Caco-2 (cell line): Measurements from ENCODE around the gene RPS27L. TPM values are rescaled to one million over a fixed set of nuclear protein-coding genes. Genes with fewer than 3 reads are reported as not detected.

ENCODE experiments used
- BruUV-seq: library from RNA; stranded (reverse); fragments of 400-500 nt; replicated peaks from 2 replicates; lab custom pipeline; 2021; lab: Mats Ljungman, UMichigan
- CTCF ChIA-PET: fragments of 300-600 bp; sonication (Branson Sonifier 250); formaldehyde crosslinking; loops from one replicate; lab custom pipeline; 2022; ENCODE audit warnings: antibody characterized with exemption; lab: Charles Lee
- POLR2A ChIA-PET: fragments of 300-600 bp; sonication (Branson Sonifier 250); formaldehyde crosslinking; loops from one replicate; lab custom pipeline; 2022; ENCODE audit warnings: antibody characterized with exemption; lab: Charles Lee
- DNase-seq, 2 experiments: peaks; one replicate each; pipeline versions ENCODE4 v3.0.0 to v3.0.0-alpha.2; 2020 to 2022
- H3K27me3 ChIP-seq: replicated peaks from 2 replicates; pipeline ENCODE4 v1.6.0; 2011; ENCODE audit warnings: low read length; ENCODE audit not compliant: control insufficient read depth, insufficient read depth
- H3K36me3 ChIP-seq: 2 replicates; pipeline ENCODE4 v1.5.1; 2011; ENCODE audit warnings: low read length; ENCODE audit not compliant: control insufficient read depth, insufficient read depth
- H3K4me1 ChIP-seq: fragments of 250-450 bp; sonication (Bioruptor Pico); 2 replicates; pipeline ENCODE4 v1.5.1; 2020; ENCODE audit warnings: mild to moderate bottlenecking
- H3K4me3 ChIP-seq: 2 replicates; pipeline ENCODE4 v1.5.1; 2011; ENCODE audit warnings: low read depth, mild to moderate bottlenecking, control low read depth, low read length
- H3K9me3 ChIP-seq: fragments of 250-450 bp; sonication (Bioruptor Pico); 2 replicates; pipeline ENCODE4 v1.5.1; 2020; ENCODE audit warnings: mild to moderate bottlenecking, moderate library complexity
- H3K27ac Mint-ChIP-seq: one replicate; pipeline ENCODE4 v1.8.0; 2022; ENCODE audit warnings: mixed read lengths; ENCODE audit not compliant: unreplicated experiment
- H3K27me3 Mint-ChIP-seq: one replicate; pipeline ENCODE4 v1.8.0; 2022; ENCODE audit warnings: mixed read lengths; ENCODE audit not compliant: insufficient read depth, unreplicated experiment
- H3K36me3 Mint-ChIP-seq: one replicate; pipeline ENCODE4 v1.8.0; 2022; ENCODE audit warnings: mild to moderate bottlenecking, mixed read lengths; ENCODE audit not compliant: insufficient read depth, unreplicated experiment
- H3K4me1 Mint-ChIP-seq: one replicate; pipeline ENCODE4 v1.8.0; 2022; ENCODE audit warnings: low read depth, mixed read lengths; ENCODE audit not compliant: unreplicated experiment
- H3K4me3 Mint-ChIP-seq: one replicate; pipeline ENCODE4 v1.8.0; 2022; ENCODE audit warnings: mild to moderate bottlenecking, moderate library complexity, mixed read lengths; ENCODE audit not compliant: unreplicated experiment
- H3K9me3 Mint-ChIP-seq: one replicate; pipeline ENCODE4 v1.8.0; 2022; ENCODE audit warnings: mixed read lengths; ENCODE audit not compliant: unreplicated experiment
- CTCF ChIP-seq, 2 experiments: fragments of 200-600 bp in 1 of 2; IDR thresholded peaks; 1 replicate in 1 of 2; 2 replicates in 1 of 2; pipeline versions ENCODE4 v1.5.1 to v1.8.0; 2011 to 2022; ENCODE audit warnings: antibody characterized with exemption in 1 of 2, control low read depth in 1 of 2, inconsistent platforms in 1 of 2, low read depth in 1 of 2, low read length in 1 of 2, mild to moderate bottlenecking in 1 of 2, moderate library complexity in 1 of 2; ENCODE audit not compliant: insufficient read depth in 1 of 2, severe bottlenecking in 1 of 2, unreplicated experiment in 1 of 2
- intact Hi-C: fragments of 100-400 bp; cut with micrococcal nuclease; formaldehyde crosslinking; loops from one replicate; pipeline ENCODE4 v1.10.0; 2022; ENCODE audit not compliant: unreplicated experiment
- total RNA-seq: library from RNA; stranded (reverse); gene quantifications from 2 replicates; pipeline ENCODE4 v1.2.3, GENCODE V29; 2022

Gene RPS27L
- total RNA-seq, 1 experiment from 2014 or later, result 73.0 TPM

GRCh38 chr15:63155486-63155885, 1.8 kb downstream of the RPS27L start:
- intact Hi-C loops, result loop anchor here (5.0 kb wide), 1 partner anchor 33 kb away; the partner anchor contains the start of gene LACTB
- ChIA-PET CTCF (interaction anchor here (1.2 kb wide), 1 partner anchor 9 kb away, joined by 3 read pairs; no protein-coding TSS in a partner anchor), POLR2A (no interaction called here)
- peaks cover 10% of the 10 kb centered on the region for H3K36me3 Mint-ChIP-seq
- Histone ChIP-seq H3K9me3 (no peaks in the 10 kb centered on the region), H3K4me3 (no peak overlapping the region; the same call in 1 of the 2 replicates), H3K4me1 (0 out of 2 replicates have a peak, but pooled peaks cover 8% of the 10 kb centered on the region), H3K36me3 (peaks cover 1% of the 10 kb centered on the region; the same call in 1 of the 2 replicates), H3K27me3 (no peaks in the 10 kb centered on the region)
- no TSS peak for BruUV-seq
- no peak overlapping the region for H3K27ac Mint-ChIP-seq
- H3K27me3 Mint-ChIP-seq, result no peaks in the 10 kb centered on the region
- TF ChIP-seq CTCF (IDR thresholded peaks at IDR 0.05; ENCODE audit: insufficient read depth in 1 of 2, low read depth in 1 of 2, low read length in 1 of 2, severe bottlenecking in 1 of 2, unreplicated experiment in 1 of 2), result no peak
- no peaks in the 10 kb centered on the region for H3K4me1 Mint-ChIP-seq
- DNase-seq, result no peak
- no peaks in the 10 kb centered on the region for H3K9me3 Mint-ChIP-seq
- H3K4me3 Mint-ChIP-seq, result no peak overlapping the region

GRCh38 chr15:63151665-63152064, 5.6 kb downstream of the RPS27L start:
- Mint-ChIP-seq H3K4me3 (no peak overlapping the region), H3K36me3 (peaks cover 1% of the 10 kb centered on the region), H3K9me3 (no peaks in the 10 kb centered on the region), H3K27ac (no peak overlapping the region), H3K4me1 (no peaks in the 10 kb centered on the region), H3K27me3 (no peaks in the 10 kb centered on the region)
- BruUV-seq, result no TSS peak
- no peak for DNase-seq
- intact Hi-C loops, result no loop called here
- Histone ChIP-seq H3K36me3 (peaks cover 1% of the 10 kb centered on the region; the same call in 1 of the 2 replicates), H3K27me3 (no peaks in the 10 kb centered on the region), H3K4me3 (no peak overlapping the region), H3K9me3 (no peaks in the 10 kb centered on the region), H3K4me1 (0 out of 2 replicates have a peak, but pooled peaks cover 8% of the 10 kb centered on the region)
- POLR2A ChIA-PET, result no interaction called here
- TF ChIP-seq CTCF (IDR thresholded peaks at IDR 0.05; ENCODE audit: insufficient read depth in 1 of 2, low read depth in 1 of 2, low read length in 1 of 2, severe bottlenecking in 1 of 2, unreplicated experiment in 1 of 2), result no peak
- CTCF ChIA-PET, result no interaction called here

- ChIA-PET POLR2A (no interaction called here), CTCF (interaction anchor here (0.7 to 1.0 kb wide), 3 partner anchors 9 to 256 kb away, joined by 3 to 4 read pairs (median 3); no protein-coding TSS in a partner anchor)
- no peaks in the 10 kb centered on the region for H3K27me3 ChIP-seq
- Mint-ChIP-seq H3K36me3 (no peaks in the 10 kb centered on the region), H3K4me3 (no peak overlapping the region), H3K9me3 (no peaks in the 10 kb centered on the region), H3K4me1 (no peaks in the 10 kb centered on the region), H3K27me3 (no peaks in the 10 kb centered on the region), H3K27ac (no peak overlapping the region)
- DNase-seq, result no peak
- no peaks in the 10 kb centered on the region for H3K9me3 ChIP-seq
- no peaks in the 10 kb centered on the region for H3K36me3 ChIP-seq
- no peak overlapping the region for H3K4me3 ChIP-seq
- intact Hi-C loops, result no loop called here
- BruUV-seq, result no TSS peak
- H3K4me1 ChIP-seq, result no peaks in the 10 kb centered on the region
- peak in 1 of 2 experiments; percentile 11 for TF ChIP-seq CTCF (IDR thresholded peaks at IDR 0.05; ENCODE audit: insufficient read depth in 1 of 2, low read depth in 1 of 2, low read length in 1 of 2, severe bottlenecking in 1 of 2, unreplicated experiment in 1 of 2)
Observed at GRCh38 chr15:63146684-63147083, 10.6 kb downstream of the RPS27L start.
